Middle frontal gyrus (tissue), 1 donor: ENCODE data around the gene C19orf25.
"Not testable (repeated sequence)": the region's sequence is repeated elsewhere in the genome, so short reads cannot be mapped to it uniquely, and the experiment has no call there.

Experiments used
- DNase-seq: peaks from one replicate; pipeline ENCODE4 v3.0.0-alpha.2; 2015; ENCODE audit warnings: low spot score; ENCODE audit errors: extremely low spot score

The C19orf25 gene

DNA sequence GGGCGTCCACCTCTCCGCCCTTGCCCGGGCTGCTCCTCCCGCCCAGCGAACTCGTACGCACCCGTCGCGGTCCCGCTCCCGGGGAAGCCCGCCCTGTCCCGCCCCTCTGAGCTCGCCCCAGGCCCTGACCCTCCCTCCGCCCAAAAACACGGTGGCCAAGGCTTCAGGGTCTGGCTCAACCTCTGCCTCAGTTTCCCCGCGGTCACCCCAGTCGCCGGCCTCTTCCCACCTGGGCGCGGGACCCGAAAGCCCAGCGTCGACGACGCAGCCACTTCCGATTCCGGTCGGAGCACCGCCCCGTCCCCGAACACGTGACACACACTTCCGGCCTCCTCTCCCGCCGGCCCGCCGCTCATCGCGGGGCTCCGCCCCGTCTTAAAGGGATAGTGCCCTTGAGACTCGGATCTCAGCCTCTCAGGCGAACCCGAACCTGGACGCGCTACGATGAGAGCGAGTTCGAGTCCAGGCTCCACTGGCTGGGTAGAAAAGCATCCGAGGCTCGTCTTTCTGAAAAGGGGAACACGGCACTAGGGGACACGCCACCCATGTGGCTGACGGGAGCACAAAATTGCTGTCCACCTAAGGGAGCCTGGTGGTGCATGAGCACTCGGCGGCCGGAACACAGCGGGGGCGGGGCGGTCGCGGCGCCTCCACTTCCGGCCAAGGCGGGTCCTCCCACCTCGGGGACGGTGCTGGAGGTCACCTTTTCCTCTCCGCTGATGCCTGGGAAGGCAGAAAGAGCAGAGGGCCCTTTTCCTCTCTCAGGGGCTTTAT, at the start of gene C19orf25:
Gene C19orf25, minus strand, starts transcription at position 282 of the 774 bp plus-strand sequence. CDS start 312 bp downstream, outside the sequence.
- peak; percentile 90 for DNase-seq

DNA sequence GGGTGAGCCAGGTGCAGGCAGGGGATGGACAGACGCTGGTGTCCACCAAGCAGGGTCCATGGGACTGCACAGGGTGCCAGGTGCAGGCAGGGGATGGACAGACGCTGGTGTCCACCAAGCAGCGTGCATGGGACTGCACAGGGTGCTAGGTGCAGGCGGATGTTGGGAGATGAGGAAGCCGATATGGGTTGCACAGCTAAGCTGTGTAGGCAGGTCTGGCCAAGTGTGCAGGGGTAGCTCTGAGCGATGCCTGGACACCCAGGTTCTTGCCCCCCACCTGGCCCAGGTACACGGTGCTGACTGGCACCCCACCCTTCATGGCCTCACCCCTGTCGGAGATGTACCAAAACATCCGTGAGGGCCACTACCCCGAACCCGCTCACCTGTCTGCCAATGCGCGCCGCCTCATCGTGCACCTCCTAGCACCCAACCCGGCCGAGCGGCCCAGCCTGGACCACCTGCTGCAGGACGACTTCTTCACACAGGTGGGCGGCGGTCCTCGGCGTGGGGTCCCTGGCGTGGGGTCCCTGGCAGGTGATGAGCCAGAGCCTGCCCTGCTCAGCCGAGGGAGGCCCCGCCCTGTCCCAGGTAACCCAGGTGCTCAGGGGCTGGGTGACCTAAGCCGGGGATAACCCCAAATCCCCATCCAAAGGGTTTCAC, 48.8 kb upstream of the C19orf25 start:
- no peak for DNase-seq

DNA sequence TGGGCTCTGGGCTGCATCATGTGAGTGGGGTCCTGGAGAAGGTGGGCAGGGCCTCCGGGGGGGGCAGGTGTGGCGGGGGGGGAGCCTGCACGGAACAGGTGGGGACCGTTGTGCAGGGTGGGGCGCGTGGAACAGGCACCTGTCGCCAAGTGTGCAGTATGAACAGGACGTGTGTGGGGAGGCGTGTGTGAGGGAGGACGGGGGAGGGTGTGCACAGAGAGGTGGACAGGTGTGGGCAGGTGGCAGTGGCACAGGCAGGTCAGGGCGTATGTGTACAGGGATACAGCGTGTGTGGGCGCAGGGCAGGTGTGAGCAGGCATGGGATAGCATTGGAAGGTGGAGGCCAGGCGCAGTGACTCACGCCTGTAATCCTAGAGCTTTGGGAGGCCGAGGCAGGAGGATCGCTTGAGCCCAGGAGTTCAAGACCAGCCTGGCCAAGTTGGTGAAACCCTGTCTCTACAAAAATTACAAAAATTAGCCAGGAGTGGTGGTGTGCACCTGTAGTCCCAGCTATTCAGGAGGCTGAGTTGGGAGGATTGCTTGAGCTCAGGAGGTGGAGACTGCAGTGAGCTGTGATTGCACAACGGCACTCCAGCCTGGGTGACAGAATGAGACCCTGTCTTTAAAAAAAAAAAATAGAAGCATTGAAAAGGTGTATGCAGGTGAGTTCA, 48.1 kb upstream of the C19orf25 start:
- no peak for DNase-seq

DNA sequence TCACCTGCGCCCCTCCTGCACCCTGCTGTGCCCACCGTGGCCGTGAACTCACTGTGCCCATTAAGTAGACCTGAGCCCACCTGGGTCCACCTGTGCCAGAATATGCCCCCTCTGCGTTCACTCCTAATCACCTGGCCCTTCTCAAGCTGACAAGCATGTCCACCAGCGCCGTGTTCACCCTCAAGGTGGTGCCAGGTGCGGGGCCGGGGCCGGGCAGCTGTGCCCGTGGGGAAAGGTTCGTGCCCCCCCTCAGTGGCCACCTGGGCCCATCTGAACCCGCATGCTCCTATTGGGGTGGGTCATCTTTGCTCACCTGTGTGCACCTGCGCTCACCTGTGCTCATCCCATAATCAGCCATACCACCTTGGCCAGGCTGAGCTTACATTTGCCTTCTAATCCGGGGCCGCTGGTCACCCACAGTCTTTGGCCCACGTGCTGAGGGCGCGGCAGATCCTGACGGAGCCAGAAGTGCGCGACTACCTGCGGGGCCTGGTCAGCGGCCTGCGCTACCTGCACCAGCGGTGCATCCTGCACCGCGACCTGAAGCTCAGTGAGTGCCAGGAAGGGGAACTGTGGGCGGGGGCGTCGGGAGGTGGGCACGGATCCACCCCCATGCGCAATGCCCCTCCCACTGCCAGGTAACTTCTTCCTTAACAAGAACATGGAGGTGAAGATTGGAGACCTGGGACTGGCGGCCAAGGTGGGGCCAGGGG, 47.2 kb upstream of the C19orf25 start:
- DNase-seq, result no peak

DNA sequence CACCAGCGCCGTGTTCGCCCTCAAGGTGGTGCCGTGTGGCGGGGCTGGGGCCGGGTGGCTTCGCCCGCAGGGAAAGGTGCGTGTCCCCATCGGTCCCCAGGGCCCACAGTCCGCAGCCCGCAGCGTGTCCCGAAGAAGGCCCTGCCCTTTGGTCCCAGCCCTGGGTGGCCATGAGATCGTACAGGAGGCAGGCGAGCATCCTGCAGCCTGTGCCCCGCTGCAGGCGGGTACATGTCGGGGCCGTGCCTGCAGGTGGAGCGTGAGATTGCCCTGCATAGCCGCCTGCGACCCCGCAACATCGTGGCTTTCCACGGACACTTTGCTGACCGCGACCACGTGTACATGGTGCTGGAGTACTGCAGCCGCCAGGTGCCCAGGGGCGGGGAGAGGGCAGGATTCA, 46.3 kb upstream of the C19orf25 start:
- no peak for DNase-seq

DNA sequence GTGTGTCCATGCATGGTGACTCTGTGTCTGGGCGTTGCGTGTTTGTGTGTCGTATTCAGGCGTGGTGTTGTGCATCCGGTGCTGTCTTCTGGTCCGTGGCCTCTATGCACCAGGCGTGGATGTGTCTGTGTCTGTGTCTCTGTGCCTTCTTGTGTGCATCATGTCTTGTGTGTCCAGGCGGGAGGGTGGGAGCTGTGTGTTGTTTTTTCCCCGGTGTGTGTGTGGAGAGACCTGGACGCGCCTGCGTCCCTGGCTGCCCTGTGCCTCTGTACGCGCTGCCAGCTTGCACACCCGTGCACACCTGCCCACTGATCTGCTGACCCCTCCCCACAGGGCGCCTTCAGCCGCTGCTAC, 45.9 kb upstream of the C19orf25 start:
- DNase-seq, result no peak

DNA sequence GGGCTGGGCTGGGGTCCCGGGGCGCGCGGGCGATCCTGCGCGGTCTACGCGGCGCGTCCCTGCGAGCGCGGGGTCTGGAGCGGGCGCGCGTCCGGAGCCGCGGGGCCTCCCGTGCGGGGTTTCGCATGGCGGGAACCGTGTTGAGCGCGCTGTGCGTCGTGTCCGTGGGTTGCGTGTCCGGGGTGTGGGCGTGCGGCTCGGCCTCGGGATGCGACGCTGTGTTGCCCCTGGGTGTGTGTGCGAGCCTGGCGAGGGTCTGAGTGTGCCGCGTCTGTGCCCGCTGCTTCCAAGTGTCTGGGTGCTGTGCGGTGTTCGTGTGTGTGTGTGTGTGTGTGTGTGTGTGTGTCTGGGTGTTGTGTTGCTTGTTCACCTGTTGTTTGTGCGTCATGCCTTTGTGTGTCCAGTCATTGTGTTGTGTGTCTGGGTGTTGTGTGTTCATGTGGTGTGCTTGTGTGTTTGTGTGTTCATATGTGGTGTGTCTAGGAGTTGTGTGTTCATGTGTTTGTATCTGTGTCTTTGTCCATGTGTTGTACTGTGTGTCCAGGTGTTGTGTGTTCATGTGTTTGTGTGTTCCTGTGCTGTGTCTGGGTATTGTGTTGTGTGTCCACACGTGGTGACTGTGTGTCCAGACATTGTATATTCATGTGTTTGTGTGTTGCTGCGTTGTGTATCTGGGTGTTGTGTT, 45.4 kb upstream of the C19orf25 start:
- DNase-seq, result no peak

DNA sequence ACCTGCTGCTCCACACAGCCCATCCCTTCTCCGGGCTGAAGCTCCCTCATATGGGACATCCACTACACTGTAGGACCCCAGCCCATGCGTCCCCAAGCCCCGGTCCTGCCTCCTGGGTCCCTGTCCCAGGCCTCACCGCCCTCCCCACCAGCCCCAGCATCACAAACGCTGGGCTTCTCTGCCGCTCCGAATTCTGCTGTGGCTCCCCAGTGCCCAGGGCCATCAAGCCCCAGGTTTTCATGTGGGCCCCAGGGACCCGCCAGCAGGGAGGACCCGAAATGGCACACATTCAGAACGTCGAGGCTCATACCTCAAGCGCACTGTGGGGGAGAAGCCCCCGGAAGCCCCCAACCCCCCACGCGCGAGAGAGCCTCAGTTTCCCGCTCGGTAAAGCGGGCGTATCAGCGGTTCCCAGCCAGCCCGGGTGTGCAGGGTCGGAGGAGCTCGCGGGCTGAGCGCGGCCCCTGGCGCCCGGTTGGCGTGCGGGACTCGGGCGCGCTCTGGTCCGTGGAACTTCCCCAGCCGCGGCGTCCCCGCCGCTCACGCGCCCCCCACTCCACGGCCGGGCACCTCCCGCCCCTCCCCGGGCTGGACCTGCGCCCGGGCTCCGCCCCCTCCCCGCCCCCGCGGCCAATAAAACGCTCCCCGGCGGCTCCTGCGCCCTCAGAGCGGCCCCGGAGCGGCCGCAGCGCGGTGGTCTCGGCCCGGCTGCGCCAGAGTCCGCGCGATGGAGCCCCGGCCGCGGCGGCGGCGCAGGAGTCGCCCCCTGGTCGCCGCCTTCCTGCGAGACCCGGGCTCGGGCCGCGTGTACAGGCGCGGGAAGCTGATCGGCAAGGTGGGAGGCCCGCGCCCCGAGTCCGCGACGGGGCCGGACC, 44.6 kb upstream of the C19orf25 start, which contains the start of gene PLK5:
Gene PLK5, plus strand, starts transcription at position 666 of the 875 bp plus-strand sequence. CDS start 2,920 bp downstream, outside the sequence.
- no peak for DNase-seq

DNA sequence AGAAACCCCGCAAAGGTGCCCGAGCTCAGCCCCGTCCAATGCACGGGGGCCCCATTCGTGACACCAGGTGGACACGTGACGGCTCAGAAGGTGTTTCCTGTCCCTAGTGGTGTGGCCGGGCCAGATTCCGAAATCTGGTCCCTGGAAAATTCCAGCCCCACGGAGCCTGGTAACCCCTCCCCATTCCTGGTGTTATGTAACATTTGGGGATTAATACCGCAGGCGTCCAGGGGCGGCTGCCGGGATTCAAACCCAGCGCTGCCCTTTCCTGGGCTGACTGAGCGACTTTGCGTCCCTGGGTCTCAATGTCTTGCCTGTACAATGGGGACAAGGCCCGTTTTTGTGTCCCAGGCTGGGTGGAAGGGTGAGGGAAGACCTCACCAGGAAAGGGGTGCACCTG, 43.8 kb upstream of the C19orf25 start:
- DNase-seq, result no peak

DNA sequence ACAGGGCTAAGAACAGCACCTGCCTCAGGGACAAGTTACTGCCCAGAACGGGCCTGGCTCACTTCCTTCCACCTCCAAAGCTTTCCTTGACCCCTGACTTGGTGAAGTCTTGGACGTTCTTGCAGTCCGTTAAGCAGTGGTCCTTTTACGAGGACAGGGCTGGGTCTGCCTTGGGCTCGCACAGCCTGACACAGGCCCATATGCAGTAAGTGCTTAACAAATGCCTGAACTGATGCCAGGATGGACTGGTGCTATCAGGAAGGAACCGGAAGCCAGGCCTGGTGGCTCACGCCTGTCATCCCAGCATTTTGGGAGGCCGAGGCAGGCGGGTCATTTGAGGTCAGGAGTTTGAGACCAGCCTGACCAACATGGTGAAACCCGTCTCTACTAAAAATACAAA, 43.0 kb upstream of the C19orf25 start:
- no peak for DNase-seq

DNA sequence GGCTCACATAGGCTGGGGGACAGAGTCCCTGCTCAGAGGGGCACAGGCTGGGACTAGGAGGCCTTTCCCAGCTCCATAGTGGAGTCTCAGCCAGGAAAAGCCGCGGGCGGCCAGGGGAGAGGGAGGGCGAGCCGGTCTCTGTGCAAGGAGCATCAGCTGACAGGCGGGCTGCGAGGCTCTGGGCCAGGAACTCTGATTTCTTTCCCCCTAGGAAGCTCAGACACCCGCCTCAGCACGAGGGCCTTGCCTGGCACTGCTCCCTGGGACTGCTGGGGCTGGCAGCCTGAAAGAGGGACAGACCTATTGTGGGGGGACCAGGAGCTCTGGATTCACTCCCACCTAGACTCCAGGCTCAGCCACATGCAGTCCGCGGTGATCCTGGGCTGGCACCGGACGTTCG, 42.6 kb upstream of the C19orf25 start:
- DNase-seq, result peak; percentile 13

DNA sequence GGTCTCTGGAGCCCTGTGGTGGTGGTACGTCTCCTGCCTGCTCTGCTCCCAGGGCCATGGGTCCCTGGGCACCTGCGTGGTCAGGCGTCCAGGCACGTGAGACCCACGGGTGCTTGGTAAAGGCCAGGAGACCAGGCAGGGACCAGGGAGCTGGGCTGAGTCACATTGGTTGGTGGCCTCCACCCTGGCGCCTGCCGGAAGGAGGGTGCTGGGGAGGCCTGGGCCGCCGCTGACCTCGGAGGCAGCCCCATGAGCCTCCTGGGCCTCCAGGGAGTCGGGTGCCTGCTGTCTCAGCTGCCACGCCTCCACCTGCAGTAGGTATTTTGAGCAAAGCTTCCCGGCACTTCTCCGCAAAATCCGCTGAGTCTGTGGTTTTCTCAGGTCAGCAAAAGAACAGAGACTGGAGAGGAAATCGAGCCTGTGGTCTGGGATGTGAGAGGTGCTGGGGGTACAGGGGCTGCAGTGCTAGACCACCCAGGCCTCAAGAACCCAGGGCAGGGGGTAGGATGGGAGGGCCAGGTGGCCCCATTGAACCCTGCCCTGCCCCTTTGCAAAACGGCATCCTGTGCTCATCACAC, 41.3 kb upstream of the C19orf25 start:
- DNase-seq, result no peak

DNA sequence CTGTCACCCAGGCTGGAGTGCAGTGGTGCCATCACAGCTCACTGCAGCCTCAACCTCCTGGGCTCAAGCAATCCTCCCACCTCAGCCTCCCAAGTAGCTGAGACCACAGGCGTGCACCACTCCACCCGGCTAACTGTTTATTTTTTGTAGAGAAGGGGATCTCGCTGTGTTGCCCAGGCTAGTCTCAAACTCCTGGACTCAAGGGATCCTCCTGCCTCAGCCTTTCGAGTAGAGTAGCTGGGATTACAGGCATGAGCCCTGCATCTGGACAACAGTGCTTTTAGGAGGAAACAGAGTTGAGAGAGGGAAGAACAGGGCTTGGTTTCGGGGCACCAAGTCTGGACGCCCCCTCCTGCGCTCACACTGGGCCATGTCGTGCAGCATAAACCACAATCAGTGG, 40.8 kb upstream of the C19orf25 start:
- not testable (repeated sequence) for DNase-seq

DNA sequence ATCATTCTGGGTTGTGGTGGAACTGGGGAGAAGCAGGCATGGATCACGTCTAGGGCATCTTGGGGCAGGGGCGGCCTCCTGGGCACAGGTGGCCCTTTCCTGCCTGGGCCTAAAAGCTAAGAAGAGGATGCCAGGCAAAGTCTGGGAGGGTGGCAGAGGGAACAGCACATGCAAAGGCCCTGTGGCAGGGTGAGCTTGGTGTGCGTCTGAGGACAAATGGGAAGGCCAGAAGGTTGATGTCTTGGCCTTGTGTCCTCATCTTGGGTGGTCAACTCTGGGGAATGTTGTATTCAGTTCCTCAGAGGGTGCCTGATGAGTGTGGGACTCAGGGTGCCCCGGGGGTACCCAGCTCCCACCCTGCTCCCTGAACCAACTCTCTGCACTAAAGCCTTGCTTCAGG, 39.5 kb upstream of the C19orf25 start:
- DNase-seq, result no peak

DNA sequence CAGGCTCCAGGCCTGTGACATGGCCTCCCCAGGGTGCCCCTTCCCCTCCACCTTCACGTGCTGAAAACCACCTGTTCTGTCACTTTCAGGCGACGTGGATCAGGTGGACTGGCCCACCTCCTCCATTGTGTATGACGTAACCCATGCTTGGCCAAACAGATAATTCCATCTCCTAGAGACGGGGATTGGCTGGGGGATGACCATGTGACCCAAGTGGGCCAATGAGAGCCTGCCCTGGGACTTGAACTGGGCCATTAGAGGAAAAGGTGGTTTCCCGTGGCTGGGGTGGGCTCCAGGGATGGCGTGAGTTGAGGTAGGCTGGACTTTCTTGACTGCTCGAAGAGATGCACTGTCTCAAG, 37.4 kb upstream of the C19orf25 start:
- no peak for DNase-seq

DNA sequence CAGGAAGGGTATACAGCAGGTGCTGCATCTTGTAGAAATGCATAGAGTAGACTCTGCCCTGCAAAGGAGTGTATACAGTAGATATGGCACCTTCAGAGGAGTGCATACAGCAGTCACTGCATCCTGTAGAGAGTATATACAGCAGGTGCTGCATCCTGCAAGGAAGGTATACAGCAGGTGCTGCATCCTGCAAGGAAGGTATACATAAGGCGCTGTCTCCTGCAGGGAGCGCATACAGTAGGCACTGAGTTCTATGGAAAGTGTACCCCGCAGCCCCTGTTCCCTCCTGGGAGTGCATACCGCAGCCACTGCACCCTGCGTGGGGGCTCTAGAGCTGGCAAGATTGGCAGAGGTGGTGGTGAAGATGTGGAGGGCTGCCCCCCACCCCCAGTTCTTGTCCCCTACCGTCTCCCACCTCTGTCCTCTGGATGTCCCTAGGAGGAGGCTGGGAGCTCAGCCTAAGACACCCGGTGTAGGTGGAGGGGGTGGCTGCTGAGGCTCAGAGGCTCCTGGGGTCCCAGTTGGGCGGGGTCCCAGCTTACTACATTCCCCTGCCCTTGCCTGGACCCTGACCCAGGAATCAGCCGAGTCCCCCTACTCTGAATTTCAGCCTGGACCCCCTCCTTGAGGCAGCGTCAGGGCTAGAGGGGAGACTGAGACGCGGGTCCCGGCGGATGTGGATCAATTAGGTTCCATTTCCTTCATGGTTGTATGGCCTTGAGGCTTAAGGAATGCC, 36.1 kb upstream of the C19orf25 start:
- no peak for DNase-seq

DNA sequence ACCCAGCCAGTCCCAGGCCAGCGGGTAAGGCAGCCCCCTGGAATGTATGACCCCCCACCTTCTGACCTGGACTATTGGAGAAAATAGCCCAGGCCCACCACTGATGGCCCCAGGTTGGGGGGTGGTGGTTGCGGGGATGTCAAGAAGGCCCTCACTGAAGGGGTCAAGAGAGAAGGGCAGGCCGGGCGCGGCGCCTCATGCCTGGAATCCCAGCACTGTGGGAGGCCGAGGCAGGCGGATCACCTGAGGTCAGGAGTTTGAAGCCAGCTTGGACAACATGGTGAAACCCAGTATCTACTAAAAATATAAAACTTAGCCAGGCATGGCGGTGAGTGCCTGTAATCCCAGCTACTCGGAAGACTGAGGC, 35.3 kb upstream of the C19orf25 start:
- no peak for DNase-seq

DNA sequence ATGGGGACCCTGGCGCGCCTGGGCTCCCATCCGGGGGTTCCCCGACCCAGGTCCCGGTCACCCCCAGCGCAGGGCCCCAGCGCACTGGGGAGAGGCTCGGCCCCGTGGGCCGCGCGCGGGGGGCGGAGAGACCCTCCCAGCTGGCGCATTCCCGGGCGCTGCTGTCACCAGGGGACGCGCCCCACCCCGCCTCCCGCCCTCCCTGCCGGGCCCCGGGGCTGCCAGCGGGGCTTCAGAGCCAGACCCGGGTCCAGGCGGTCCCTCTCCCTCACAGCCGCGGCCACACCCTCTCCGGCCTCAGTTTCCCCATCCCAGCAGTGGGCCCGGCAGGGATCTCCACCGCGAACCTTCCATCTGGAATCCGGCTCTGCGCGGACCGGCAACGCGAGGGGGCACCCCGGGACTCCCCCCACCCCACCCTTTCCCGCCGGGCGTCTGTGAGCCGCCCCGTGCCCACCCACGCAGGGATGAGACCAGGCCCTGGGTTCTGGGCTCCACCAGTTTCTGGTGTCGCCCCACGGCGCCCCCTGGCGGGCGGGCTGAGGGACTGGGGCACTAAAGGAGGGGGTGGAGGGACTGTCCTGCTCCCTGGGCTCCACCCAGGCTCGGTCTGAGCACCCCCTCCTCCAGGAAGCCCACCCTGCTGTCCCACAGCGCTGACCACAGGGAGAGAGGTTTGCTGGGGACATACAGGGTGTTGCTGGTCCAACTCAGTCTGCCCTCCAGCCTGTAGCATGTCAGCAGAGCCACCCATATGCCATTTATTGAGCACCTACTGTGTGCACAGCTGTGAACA, 34.7 kb upstream of the C19orf25 start:
- DNase-seq, result no peak
